BLaER1 (cell line): Measurements from ENCODE around the gene SCN5A.

Experiments used
- H3K27ac ChIP-seq: shearing (Covaris generic); formaldehyde crosslinking; 2 replicates; pipeline ENCODE4 v1.8.1; 2022
- H3K27me3 ChIP-seq: shearing (Covaris generic); formaldehyde crosslinking; 2 replicates; pipeline ENCODE4 v1.8.1; 2022
- H3K36me3 ChIP-seq: shearing (Covaris generic); formaldehyde crosslinking; 2 replicates; pipeline ENCODE4 v1.8.1; 2022
- H3K4me1 ChIP-seq: shearing (Covaris generic); formaldehyde crosslinking; 2 replicates; pipeline ENCODE4 v1.8.1; 2022
- H3K4me2 ChIP-seq: shearing (Covaris generic); formaldehyde crosslinking; 2 replicates; pipeline ENCODE4 v1.8.1; 2022
- H3K4me3 ChIP-seq: shearing (Covaris generic); formaldehyde crosslinking; 2 replicates; pipeline ENCODE4 v1.8.1; 2022
- H3K9ac ChIP-seq: shearing (Covaris generic); formaldehyde crosslinking; 2 replicates; pipeline ENCODE4 v1.8.1; 2022
- H3K9me3 ChIP-seq: shearing (Covaris generic); formaldehyde crosslinking; 2 replicates; pipeline ENCODE4 v1.8.1; 2022
- H4K20me1 ChIP-seq: shearing (Covaris generic); formaldehyde crosslinking; 2 replicates; pipeline ENCODE4 v1.8.1; 2022
- Cebpa-rat ChIP-seq: shearing (Covaris generic); IDR thresholded peaks from 2 replicates; pipeline ENCODE4 v1.8.1; 2022

SCN5A gene

DNA sequence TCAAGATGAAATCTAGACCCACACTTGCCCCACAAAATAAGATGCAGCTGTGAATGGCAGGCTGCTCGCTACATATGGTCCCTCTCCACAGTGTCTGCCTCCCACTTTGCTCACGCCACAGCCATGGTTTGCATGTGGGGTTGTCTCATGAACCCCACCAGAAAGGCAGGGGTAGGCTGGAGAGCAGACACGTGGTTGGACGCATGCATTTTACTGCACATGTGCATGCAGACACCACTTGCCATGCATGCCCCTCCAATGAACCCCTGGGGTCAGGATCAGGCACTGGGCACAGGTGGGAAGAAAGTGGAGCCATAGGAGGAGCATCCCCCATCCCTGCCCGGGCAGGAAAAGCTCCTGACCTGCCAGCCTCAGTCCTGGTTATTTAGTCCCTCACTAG lies 20.7 kb downstream of the SCN5A start:
- no peak overlapping the region for H3K27ac ChIP-seq
- no peaks in the 10 kb centered on the region for H3K36me3 ChIP-seq
- H3K27me3 ChIP-seq, result no peaks in the 10 kb centered on the region
- H3K9ac ChIP-seq, result no peak overlapping the region
- H3K4me2 ChIP-seq, result no peak overlapping the region
- peaks cover 58% of the 10 kb centered on the region for H3K4me1 ChIP-seq
- TF ChIP-seq Cebpa-rat, result no peak
- H3K9me3 ChIP-seq, result no peaks in the 10 kb centered on the region
- H3K4me3 ChIP-seq, result no peak overlapping the region
- no peaks in the 10 kb centered on the region for H4K20me1 ChIP-seq

GRCh38 chr3:38627956-38628355 lies 21.5 kb downstream of the SCN5A start:
- TF ChIP-seq Cebpa-rat, result no peak
- no peaks in the 10 kb centered on the region for H4K20me1 ChIP-seq
- no peak overlapping the region for H3K27ac ChIP-seq
- no peaks in the 10 kb centered on the region for H3K27me3 ChIP-seq
- no peaks in the 10 kb centered on the region for H3K36me3 ChIP-seq
- H3K9me3 ChIP-seq, result no peaks in the 10 kb centered on the region
- H3K9ac ChIP-seq, result no peak overlapping the region
- H3K4me3 ChIP-seq, result no peak overlapping the region
- H3K4me2 ChIP-seq, result no peak overlapping the region
- H3K4me1 ChIP-seq, result peaks cover 49% of the 10 kb centered on the region

GRCh38 chr3:38626171-38626570 lies 23.3 kb downstream of the SCN5A start:
- Histone ChIP-seq H3K27me3 (no peaks in the 10 kb centered on the region), H3K4me1 (peaks cover 31% of the 10 kb centered on the region)

GRCh38 chr3:38623539-38623938 lies 25.9 kb downstream of the SCN5A start:
- H3K36me3 ChIP-seq, result no peaks in the 10 kb centered on the region
- TF ChIP-seq Cebpa-rat, result no peak
- no peak overlapping the region for H3K9ac ChIP-seq
- no peaks in the 10 kb centered on the region for H3K9me3 ChIP-seq
- no peak overlapping the region for H3K4me3 ChIP-seq
- no peaks in the 10 kb centered on the region for H4K20me1 ChIP-seq
- H3K4me1 ChIP-seq, result peaks cover 5% of the 10 kb centered on the region; the same call in 1 of the 2 replicates
- H3K27ac ChIP-seq, result no peak overlapping the region
- no peak overlapping the region for H3K4me2 ChIP-seq
- H3K27me3 ChIP-seq, result no peaks in the 10 kb centered on the region

More at GRCh38 chr3:38626171-38626570, 23.3 kb downstream of the SCN5A start:
- H4K20me1 ChIP-seq, result no peaks in the 10 kb centered on the region
- no peak overlapping the region for H3K9ac ChIP-seq
- no peak overlapping the region for H3K4me2 ChIP-seq
- no peak for TF ChIP-seq Cebpa-rat
- H3K27ac ChIP-seq, result no peak overlapping the region
- no peak overlapping the region for H3K4me3 ChIP-seq
- no peaks in the 10 kb centered on the region for H3K9me3 ChIP-seq
- H3K36me3 ChIP-seq, result no peaks in the 10 kb centered on the region

DNA sequence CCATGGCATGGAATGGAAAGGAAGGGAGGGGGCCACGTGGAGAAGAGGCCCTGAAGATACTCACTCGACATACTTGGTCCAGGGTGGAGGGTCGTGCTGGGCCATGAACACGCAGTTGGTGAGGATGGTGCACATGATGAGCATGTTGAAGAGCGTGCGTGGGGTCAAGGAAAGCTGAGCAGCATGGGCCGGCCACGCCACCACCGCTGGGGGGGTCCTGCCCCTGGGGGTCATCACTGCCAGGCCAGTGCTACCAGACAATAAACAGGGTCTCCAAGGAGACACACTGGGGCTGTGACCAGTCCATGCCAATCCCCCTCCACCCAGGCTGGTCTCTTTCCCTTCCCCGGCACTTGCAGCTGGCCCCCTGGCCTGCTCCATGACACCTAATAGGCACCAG lies 27.2 kb downstream of the SCN5A start:
- no peaks in the 10 kb centered on the region for H3K27me3 ChIP-seq
- H3K4me1 ChIP-seq, result no peaks in the 10 kb centered on the region
- H3K9ac ChIP-seq, result no peak overlapping the region
- no peak overlapping the region for H3K4me3 ChIP-seq
- no peak overlapping the region for H3K4me2 ChIP-seq
- TF ChIP-seq Cebpa-rat, result no peak
- no peaks in the 10 kb centered on the region for H3K9me3 ChIP-seq
- H3K36me3 ChIP-seq, result no peaks in the 10 kb centered on the region
- H3K27ac ChIP-seq, result no peak overlapping the region
- H4K20me1 ChIP-seq, result no peaks in the 10 kb centered on the region

DNA sequence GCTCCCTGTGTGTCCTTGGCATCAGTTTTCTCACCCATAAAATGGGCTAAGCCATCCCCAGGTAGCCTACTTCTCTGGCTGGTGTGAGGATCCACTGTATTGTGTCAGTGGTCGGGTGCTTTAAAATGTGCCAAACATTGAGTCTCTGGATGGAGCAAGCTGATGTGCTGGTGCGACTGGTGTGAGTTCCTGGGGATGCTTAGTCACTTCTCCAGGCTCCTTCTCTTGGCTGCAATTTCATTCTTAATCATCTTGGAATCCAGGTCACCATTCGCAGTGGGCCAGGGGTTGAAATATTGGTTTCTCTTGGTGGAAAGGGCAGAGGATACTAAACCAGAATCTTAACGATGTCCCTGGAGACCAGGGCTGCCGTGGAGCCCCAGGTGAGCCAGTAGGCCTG lies 29.3 kb downstream of the SCN5A start:
- Histone ChIP-seq H3K36me3 (no peaks in the 10 kb centered on the region), H3K4me1 (no peaks in the 10 kb centered on the region), H3K27me3 (no peaks in the 10 kb centered on the region), H3K4me3 (no peak overlapping the region), H4K20me1 (no peaks in the 10 kb centered on the region), H3K27ac (no peak overlapping the region), H3K4me2 (no peak overlapping the region), H3K9me3 (no peaks in the 10 kb centered on the region), H3K9ac (no peak overlapping the region)
- no peak for TF ChIP-seq Cebpa-rat

GRCh38 chr3:38618343-38618742 lies 31.1 kb downstream of the SCN5A start:
- Histone ChIP-seq H3K9me3 (no peaks in the 10 kb centered on the region), H3K4me3 (no peak overlapping the region), H3K27me3 (no peaks in the 10 kb centered on the region), H3K27ac (no peak overlapping the region), H4K20me1 (no peaks in the 10 kb centered on the region), H3K4me1 (peaks cover 3% of the 10 kb centered on the region; the same call in 1 of the 2 replicates), H3K4me2 (no peak overlapping the region), H3K9ac (no peak overlapping the region), H3K36me3 (no peaks in the 10 kb centered on the region)
- TF ChIP-seq Cebpa-rat, result no peak

DNA sequence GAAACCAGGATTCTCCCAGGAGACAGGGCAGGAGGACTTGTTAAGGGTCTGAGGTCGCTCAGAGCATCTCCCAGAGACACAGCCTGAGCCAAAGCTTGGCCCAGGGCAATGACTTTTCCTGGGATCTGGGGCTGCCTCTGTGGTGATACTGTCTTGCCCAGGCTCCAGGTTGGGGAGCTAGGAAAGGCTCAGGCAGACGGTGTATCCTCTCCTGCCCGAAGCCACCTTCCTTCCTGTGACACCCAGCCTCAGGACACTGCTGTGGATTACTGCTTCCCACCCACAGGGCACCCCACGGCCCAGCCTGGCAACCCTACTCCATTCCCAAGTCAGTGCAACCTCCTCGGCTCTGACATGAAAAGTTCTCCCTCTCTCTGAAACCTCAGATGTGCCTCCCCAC lies 31.9 kb downstream of the SCN5A start:
- Histone ChIP-seq H3K27me3 (no peaks in the 10 kb centered on the region), H3K4me1 (peaks cover 11% of the 10 kb centered on the region), H3K9ac (no peak overlapping the region), H4K20me1 (no peaks in the 10 kb centered on the region), H3K9me3 (no peaks in the 10 kb centered on the region), H3K4me3 (no peak overlapping the region), H3K36me3 (no peaks in the 10 kb centered on the region), H3K4me2 (no peak overlapping the region), H3K27ac (no peak overlapping the region)
- TF ChIP-seq Cebpa-rat, result no peak

- Histone ChIP-seq H4K20me1 (no peaks in the 10 kb centered on the region), H3K4me1 (peaks cover 15% of the 10 kb centered on the region), H3K9ac (no peak overlapping the region), H3K4me2 (no peak overlapping the region), H3K4me3 (no peak overlapping the region), H3K27ac (no peak overlapping the region), H3K9me3 (no peaks in the 10 kb centered on the region), H3K27me3 (no peaks in the 10 kb centered on the region), H3K36me3 (no peaks in the 10 kb centered on the region)
- TF ChIP-seq Cebpa-rat, result no peak
Measured at GRCh38 chr3:38617137-38617536, 32.4 kb downstream of the SCN5A start.

DNA sequence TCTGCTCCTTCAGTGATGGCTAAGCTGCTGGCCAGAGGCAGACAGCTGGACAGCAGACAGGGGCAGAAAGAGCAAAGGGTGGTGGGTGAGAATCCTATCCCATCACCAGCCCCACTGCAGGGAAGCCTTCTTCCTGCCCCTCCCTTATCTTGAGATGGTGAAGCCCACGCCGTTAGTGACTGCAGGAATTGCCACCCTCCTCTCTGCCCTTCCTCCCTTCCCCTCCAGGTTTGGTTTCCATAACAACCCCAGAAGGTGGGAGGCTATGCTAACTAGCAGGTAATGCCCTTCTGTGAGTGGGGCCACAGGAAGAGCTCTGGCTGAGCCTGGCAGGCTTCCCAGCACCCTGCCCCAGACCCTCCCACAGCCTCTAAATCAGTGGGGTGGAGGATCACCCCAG lies 32.8 kb downstream of the SCN5A start:
- Histone ChIP-seq H3K36me3 (no peaks in the 10 kb centered on the region), H3K27ac (no peak overlapping the region), H3K4me1 (peaks cover 20% of the 10 kb centered on the region), H3K27me3 (no peaks in the 10 kb centered on the region), H3K4me3 (no peak overlapping the region), H4K20me1 (no peaks in the 10 kb centered on the region), H3K9me3 (no peaks in the 10 kb centered on the region), H3K4me2 (no peak overlapping the region), H3K9ac (no peak overlapping the region)
- no peak for TF ChIP-seq Cebpa-rat

DNA sequence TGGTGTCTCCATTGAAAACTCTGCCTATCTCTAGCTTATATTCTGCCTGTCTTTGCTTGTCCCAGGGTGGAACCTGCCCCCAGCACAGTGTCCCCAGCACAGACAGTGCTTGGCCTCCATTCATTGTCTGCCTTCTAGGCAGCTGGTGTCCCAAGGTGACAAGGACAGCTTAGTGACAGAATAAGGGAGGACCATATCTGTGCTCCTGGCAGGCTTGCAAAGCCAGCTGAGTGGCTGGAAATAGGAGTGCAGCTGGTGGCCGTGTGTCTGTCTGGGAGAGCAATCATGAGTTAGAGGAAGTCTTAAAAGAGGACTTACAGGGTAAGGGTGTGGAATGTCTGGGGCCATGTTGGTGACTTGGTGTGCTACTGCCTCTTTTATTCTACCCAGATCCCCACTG lies 33.4 kb downstream of the SCN5A start:
- H3K36me3 ChIP-seq, result no peaks in the 10 kb centered on the region
- H3K27ac ChIP-seq, result no peak overlapping the region
- no peak overlapping the region for H3K4me2 ChIP-seq
- peaks cover 26% of the 10 kb centered on the region for H3K4me1 ChIP-seq
- no peaks in the 10 kb centered on the region for H4K20me1 ChIP-seq
- TF ChIP-seq Cebpa-rat, result no peak
- no peak overlapping the region for H3K9ac ChIP-seq
- no peaks in the 10 kb centered on the region for H3K9me3 ChIP-seq
- no peak overlapping the region for H3K4me3 ChIP-seq
- no peaks in the 10 kb centered on the region for H3K27me3 ChIP-seq
